SJSA1 (cell line): ENCODE measurements around the gene SYNGR1. TPM values are rescaled to one million over a fixed set of nuclear protein-coding genes. Genes with fewer than 3 reads are reported as not detected.

Source experiments
- DNase-seq, 2 experiments: peaks; one replicate each; pipeline ENCODE4 v3.0.0-alpha.2; 2015 to 2020; ENCODE audit warnings: low spot score in 2 of 2, low read depth in 1 of 2
- H3K27ac ChIP-seq: fragments of 250-450 bp; sonication (Bioruptor Pico); 2 replicates; pipeline ENCODE4 v1.5.1; 2020; ENCODE audit warnings: mild to moderate bottlenecking, moderate library complexity
- H3K27me3 ChIP-seq: fragments of 250-450 bp; sonication (Bioruptor Pico); replicated peaks from 2 replicates; pipeline ENCODE4 v1.5.1; 2020; ENCODE audit warnings: mild to moderate bottlenecking, moderate library complexity
- H3K36me3 ChIP-seq: fragments of 250-450 bp; sonication (Bioruptor Pico); 2 replicates; pipeline ENCODE4 v1.5.1; 2020; ENCODE audit warnings: mild to moderate bottlenecking
- H3K4me1 ChIP-seq: fragments of 250-450 bp; sonication (Bioruptor Pico); replicated peaks from 2 replicates; pipeline ENCODE4 v1.6.1; 2021; ENCODE audit warnings: mild to moderate bottlenecking
- H3K4me3 ChIP-seq: fragments of 250-450 bp; sonication (Bioruptor Pico); 2 replicates; pipeline ENCODE4 v1.5.1; 2020; ENCODE audit warnings: mild to moderate bottlenecking
- H3K9me3 ChIP-seq: fragments of 250-450 bp; sonication (Bioruptor Pico); replicated peaks from 2 replicates; pipeline ENCODE4 v1.5.1; 2020; ENCODE audit warnings: mild to moderate bottlenecking
- total RNA-seq: library from RNA; depleted of rRNA; stranded (reverse); fragments of >200 nt; shearing (Covaris generic); gene quantifications from 2 replicates; pipeline ENCODE4 v1.2.3, GENCODE V29; 2014; rRNA removed

SYNGR1 gene
- 8.4 and 18.6 TPM in 2 replicates for total RNA-seq

GRCh38 chr22:39349967-39350726 is at the start of gene SYNGR1:
Gene SYNGR1 (plus strand): TSS chr22:39349991. CDS start chr22:39350011, 20 bp downstream.
- peak within 1 kb of the TSS; percentile 93 for H3K4me3 ChIP-seq
- H3K9me3 ChIP-seq = peaks cover 5% of the 10 kb centered on the region
- DNase-seq = no peak
- H3K27ac ChIP-seq = peak within 1 kb of the TSS; percentile 28
- H3K27me3 ChIP-seq = no peaks in the 10 kb centered on the region
- H3K36me3 ChIP-seq = peaks cover 6% of the 10 kb centered on the region; the same call in 1 of the 2 replicates
- peaks cover 51% of the 10 kb centered on the region for H3K4me1 ChIP-seq

GRCh38 chr22:39300186-39300830 is 49.5 kb upstream of the SYNGR1 start:
- H3K27me3 ChIP-seq = no peaks in the 10 kb centered on the region
- H3K4me1 ChIP-seq = peaks cover 48% of the 10 kb centered on the region
- H3K36me3 ChIP-seq = no peaks in the 10 kb centered on the region
- no peak overlapping the region for H3K27ac ChIP-seq
- H3K4me3 ChIP-seq = no peak overlapping the region
- no peaks in the 10 kb centered on the region for H3K9me3 ChIP-seq
- no peak for DNase-seq

GRCh38 chr22:39301108-39301507 is 48.7 kb upstream of the SYNGR1 start:
- Histone ChIP-seq H3K9me3 (no peaks in the 10 kb centered on the region), H3K27ac (no peak overlapping the region), H3K4me3 (no peak overlapping the region), H3K36me3 (no peaks in the 10 kb centered on the region), H3K27me3 (no peaks in the 10 kb centered on the region), H3K4me1 (peaks cover 44% of the 10 kb centered on the region)
- DNase-seq = no peak

- Histone ChIP-seq H3K27me3 (no peaks in the 10 kb centered on the region), H3K4me3 (no peak overlapping the region), H3K9me3 (no peaks in the 10 kb centered on the region), H3K27ac (no peak overlapping the region), H3K4me1 (peaks cover 42% of the 10 kb centered on the region), H3K36me3 (no peaks in the 10 kb centered on the region)
- no peak for DNase-seq
Measured at GRCh38 chr22:39301926-39302325, 47.9 kb upstream of the SYNGR1 start.

- H3K9me3 ChIP-seq = no peaks in the 10 kb centered on the region
- peaks cover 36% of the 10 kb centered on the region for H3K4me1 ChIP-seq
- H3K27me3 ChIP-seq = no peaks in the 10 kb centered on the region
- no peak overlapping the region for H3K27ac ChIP-seq
- no peaks in the 10 kb centered on the region for H3K36me3 ChIP-seq
- no peak overlapping the region for H3K4me3 ChIP-seq
- DNase-seq = no peak
Measured at GRCh38 chr22:39302431-39302960, 47.3 kb upstream of the SYNGR1 start.

- Histone ChIP-seq H3K36me3 (no peaks in the 10 kb centered on the region), H3K4me1 (peaks cover 31% of the 10 kb centered on the region), H3K27ac (no peak overlapping the region), H3K9me3 (no peaks in the 10 kb centered on the region), H3K4me3 (no peak overlapping the region), H3K27me3 (no peaks in the 10 kb centered on the region)
- DNase-seq = no peak
Measured at GRCh38 chr22:39303358-39303757, 46.4 kb upstream of the SYNGR1 start.

- no peaks in the 10 kb centered on the region for H3K9me3 ChIP-seq
- H3K27me3 ChIP-seq = no peaks in the 10 kb centered on the region
- H3K27ac ChIP-seq = no peak overlapping the region
- H3K36me3 ChIP-seq = no peaks in the 10 kb centered on the region
- DNase-seq = no peak
- H3K4me3 ChIP-seq = no peak overlapping the region
- H3K4me1 ChIP-seq = peaks cover 31% of the 10 kb centered on the region
Measured at GRCh38 chr22:39303892-39304671, 45.7 kb upstream of the SYNGR1 start.

GRCh38 chr22:39306456-39307361 is 43.1 kb upstream of the SYNGR1 start:
- peaks cover 37% of the 10 kb centered on the region for H3K4me1 ChIP-seq
- H3K4me3 ChIP-seq = no peak overlapping the region
- H3K9me3 ChIP-seq = no peaks in the 10 kb centered on the region
- peaks cover 17% of the 10 kb centered on the region for H3K36me3 ChIP-seq
- no peaks in the 10 kb centered on the region for H3K27me3 ChIP-seq
- H3K27ac ChIP-seq = no peak overlapping the region
- DNase-seq = peak in 1 of 2 experiments; percentile 51

- peaks cover 42% of the 10 kb centered on the region for H3K4me1 ChIP-seq
- H3K4me3 ChIP-seq = no peak overlapping the region
- peak; percentile 86 to 89 for DNase-seq
- peak overlapping the region; percentile 56 for H3K27ac ChIP-seq
- no peaks in the 10 kb centered on the region for H3K27me3 ChIP-seq
- H3K9me3 ChIP-seq = no peaks in the 10 kb centered on the region
- peaks cover 38% of the 10 kb centered on the region for H3K36me3 ChIP-seq
Measured at GRCh38 chr22:39308614-39309363, 41.0 kb upstream of the SYNGR1 start.

- H3K27ac ChIP-seq = peak overlapping the region; percentile 56
- peaks cover 44% of the 10 kb centered on the region for H3K36me3 ChIP-seq
- no peak for DNase-seq
- no peaks in the 10 kb centered on the region for H3K27me3 ChIP-seq
- peaks cover 48% of the 10 kb centered on the region for H3K4me1 ChIP-seq
- H3K9me3 ChIP-seq = no peaks in the 10 kb centered on the region
- H3K4me3 ChIP-seq = no peak overlapping the region
Measured at GRCh38 chr22:39309364-39309861, 40.4 kb upstream of the SYNGR1 start.

- peak in 1 of 2 experiments; percentile 35 for DNase-seq
- no peaks in the 10 kb centered on the region for H3K27me3 ChIP-seq
- no peaks in the 10 kb centered on the region for H3K9me3 ChIP-seq
- H3K27ac ChIP-seq = peak overlapping the region; percentile 56; the same call in 1 of the 2 replicates
- H3K4me3 ChIP-seq = no peak overlapping the region
- H3K36me3 ChIP-seq = peaks cover 51% of the 10 kb centered on the region
- peaks cover 55% of the 10 kb centered on the region for H3K4me1 ChIP-seq
Measured at GRCh38 chr22:39309881-39310714, 39.7 kb upstream of the SYNGR1 start.
